Activated CD4-positive, alpha-beta T cell treated with anti-CD3 and anti-CD28 coated beads, Interleukin-2, amount 10 ng/mL, durations not matched to agents 24 days and 14 days (primary cell): ENCODE measurements around the gene PLEKHG7. TPM values are rescaled to one million over a fixed set of nuclear protein-coding genes. Genes with fewer than 3 reads are reported as not detected.
"Not testable (repeated sequence)": the region's sequence is repeated elsewhere in the genome, so short reads cannot be mapped to it uniquely, and the experiment has no call there.

Experiments used
- DNase-seq: peaks from one replicate; pipeline ENCODE4 v3.0.0; 2022
- H3K27ac Mint-ChIP-seq: one replicate; pipeline ENCODE4 v1.8.0; 2022; ENCODE audit warnings: mild to moderate bottlenecking, mixed read lengths
- H3K27me3 Mint-ChIP-seq: one replicate; pipeline ENCODE4 v1.8.0; 2022; ENCODE audit warnings: mixed read lengths
- H3K36me3 Mint-ChIP-seq: one replicate; pipeline ENCODE4 v1.8.0; 2022; ENCODE audit warnings: low read depth, mild to moderate bottlenecking, mixed read lengths
- H3K4me1 Mint-ChIP-seq: one replicate; pipeline ENCODE4 v1.8.0; 2021; ENCODE audit warnings: mixed read lengths
- H3K4me3 Mint-ChIP-seq: one replicate; pipeline ENCODE4 v1.8.0; 2022; ENCODE audit warnings: mild to moderate bottlenecking, moderate library complexity, mixed read lengths
- H3K9me3 Mint-ChIP-seq: one replicate; pipeline ENCODE4 v1.8.0; 2021; ENCODE audit warnings: mixed read lengths
- intact Hi-C: fragments of 100-400 bp; cut with micrococcal nuclease; formaldehyde crosslinking; loops from one replicate; pipeline ENCODE4 v1.15.1; 2023
- total RNA-seq: library from RNA; stranded (reverse); gene quantifications from 2 replicates; pipeline ENCODE4 v1.2.3, GENCODE V29; 2022

PLEKHG7 gene
- total RNA-seq = not detected in 2 replicates

- no peak within 1 kb of the TSS for H3K27ac Mint-ChIP-seq
- no peaks in the 10 kb centered on the region for H3K36me3 Mint-ChIP-seq
- H3K4me3 Mint-ChIP-seq = no peak within 1 kb of the TSS
- H3K27me3 Mint-ChIP-seq = no peaks in the 10 kb centered on the region
- peaks cover 4% of the 10 kb centered on the region for H3K4me1 Mint-ChIP-seq
- peaks cover 10% of the 10 kb centered on the region for H3K9me3 Mint-ChIP-seq
- intact Hi-C loops = no loop called here
- DNase-seq = no peak
Measured at GRCh38 chr12:92702754-92703679, at the start of gene PLEKHG7. TSS of gene PLEKHG7 (plus strand) at chr12:92702989. CDS start at chr12:92706632, 3,643 bp downstream.

GRCh38 chr12:92654256-92654655 is 48.5 kb upstream of the PLEKHG7 start:
- H3K4me1 Mint-ChIP-seq, H3K4me3 Mint-ChIP-seq, H3K27me3 Mint-ChIP-seq, H3K9me3 Mint-ChIP-seq, intact Hi-C loops, H3K27ac Mint-ChIP-seq, DNase-seq, H3K36me3 Mint-ChIP-seq: not testable (repeated sequence)

- intact Hi-C loops = no loop called here
Measured at GRCh38 chr12:92654929-92655328, 47.9 kb upstream of the PLEKHG7 start.

GRCh38 chr12:92656911-92657310 is 45.9 kb upstream of the PLEKHG7 start:
- intact Hi-C loops = no loop called here
- no peak overlapping the region for H3K27ac Mint-ChIP-seq
- H3K4me1 Mint-ChIP-seq = no peaks in the 10 kb centered on the region
- no peak overlapping the region for H3K4me3 Mint-ChIP-seq
- no peaks in the 10 kb centered on the region for H3K36me3 Mint-ChIP-seq
- DNase-seq = no peak
- no peaks in the 10 kb centered on the region for H3K27me3 Mint-ChIP-seq
- H3K9me3 Mint-ChIP-seq = peaks cover 3% of the 10 kb centered on the region

More at GRCh38 chr12:92654929-92655328, 47.9 kb upstream of the PLEKHG7 start:
- no peaks in the 10 kb centered on the region for H3K27me3 Mint-ChIP-seq
- no peak overlapping the region for H3K4me3 Mint-ChIP-seq
- peaks cover 3% of the 10 kb centered on the region for H3K4me1 Mint-ChIP-seq
- H3K9me3 Mint-ChIP-seq = no peaks in the 10 kb centered on the region
- H3K36me3 Mint-ChIP-seq = no peaks in the 10 kb centered on the region
- no peak for DNase-seq
- no peak overlapping the region for H3K27ac Mint-ChIP-seq

- peaks cover 5% of the 10 kb centered on the region for H3K9me3 Mint-ChIP-seq
- H3K4me1 Mint-ChIP-seq = no peaks in the 10 kb centered on the region
- no peaks in the 10 kb centered on the region for H3K36me3 Mint-ChIP-seq
- no peaks in the 10 kb centered on the region for H3K27me3 Mint-ChIP-seq
- intact Hi-C loops = no loop called here
- H3K4me3 Mint-ChIP-seq = no peak overlapping the region
- no peak overlapping the region for H3K27ac Mint-ChIP-seq
- no peak for DNase-seq
Measured at GRCh38 chr12:92657770-92658169, 45.0 kb upstream of the PLEKHG7 start.

GRCh38 chr12:92658611-92659010 is 44.2 kb upstream of the PLEKHG7 start:
- Mint-ChIP-seq H3K27me3 (no peaks in the 10 kb centered on the region), H3K4me3 (no peak overlapping the region), H3K27ac (no peak overlapping the region), H3K9me3 (peaks cover 10% of the 10 kb centered on the region), H3K36me3 (no peaks in the 10 kb centered on the region), H3K4me1 (no peaks in the 10 kb centered on the region)
- DNase-seq = no peak
- intact Hi-C loops = no loop called here

GRCh38 chr12:92661269-92661668 is 41.5 kb upstream of the PLEKHG7 start:
- Mint-ChIP-seq H3K9me3 (peaks cover 10% of the 10 kb centered on the region), H3K27ac (no peak overlapping the region), H3K4me3 (no peak overlapping the region), H3K27me3 (no peaks in the 10 kb centered on the region), H3K4me1 (no peaks in the 10 kb centered on the region), H3K36me3 (no peaks in the 10 kb centered on the region)
- intact Hi-C loops = no loop called here
- DNase-seq = no peak

GRCh38 chr12:92665496-92665895 is 37.3 kb upstream of the PLEKHG7 start:
- H3K36me3 Mint-ChIP-seq = no peaks in the 10 kb centered on the region
- no peak overlapping the region for H3K4me3 Mint-ChIP-seq
- H3K27ac Mint-ChIP-seq = no peak overlapping the region
- intact Hi-C loops = no loop called here
- H3K4me1 Mint-ChIP-seq = no peaks in the 10 kb centered on the region
- peaks cover 14% of the 10 kb centered on the region for H3K9me3 Mint-ChIP-seq
- no peak for DNase-seq
- peaks cover 2% of the 10 kb centered on the region for H3K27me3 Mint-ChIP-seq

- H3K27ac Mint-ChIP-seq = no peak overlapping the region
- H3K36me3 Mint-ChIP-seq = no peaks in the 10 kb centered on the region
- peaks cover 3% of the 10 kb centered on the region for H3K9me3 Mint-ChIP-seq
- peaks cover 2% of the 10 kb centered on the region for H3K27me3 Mint-ChIP-seq
- DNase-seq = no peak
- intact Hi-C loops = no loop called here
- no peaks in the 10 kb centered on the region for H3K4me1 Mint-ChIP-seq
- no peak overlapping the region for H3K4me3 Mint-ChIP-seq
Measured at GRCh38 chr12:92668739-92669138, 34.0 kb upstream of the PLEKHG7 start.

- H3K4me3 Mint-ChIP-seq, H3K4me1 Mint-ChIP-seq, H3K27me3 Mint-ChIP-seq, intact Hi-C loops, H3K27ac Mint-ChIP-seq, H3K36me3 Mint-ChIP-seq, H3K9me3 Mint-ChIP-seq, DNase-seq: not testable (repeated sequence)
Measured at GRCh38 chr12:92671524-92671923, 31.3 kb upstream of the PLEKHG7 start.

- Mint-ChIP-seq H3K4me3 (no peak overlapping the region), H3K4me1 (no peaks in the 10 kb centered on the region), H3K36me3 (no peaks in the 10 kb centered on the region), H3K27ac (no peak overlapping the region), H3K9me3 (peaks cover 6% of the 10 kb centered on the region), H3K27me3 (no peaks in the 10 kb centered on the region)
- intact Hi-C loops = no loop called here
- no peak for DNase-seq
Measured at GRCh38 chr12:92673756-92674155, 29.0 kb upstream of the PLEKHG7 start.

GRCh38 chr12:92674500-92674899 is 28.3 kb upstream of the PLEKHG7 start:
- intact Hi-C loops = no loop called here
- H3K4me3 Mint-ChIP-seq = no peak overlapping the region
- H3K27me3 Mint-ChIP-seq = no peaks in the 10 kb centered on the region
- H3K9me3 Mint-ChIP-seq = peaks cover 6% of the 10 kb centered on the region
- H3K36me3 Mint-ChIP-seq = no peaks in the 10 kb centered on the region
- H3K4me1 Mint-ChIP-seq = no peaks in the 10 kb centered on the region
- DNase-seq = no peak
- no peak overlapping the region for H3K27ac Mint-ChIP-seq

- no peak for DNase-seq
- Mint-ChIP-seq H3K4me3 (no peak overlapping the region), H3K27ac (no peak overlapping the region), H3K36me3 (no peaks in the 10 kb centered on the region), H3K27me3 (no peaks in the 10 kb centered on the region), H3K4me1 (no peaks in the 10 kb centered on the region), H3K9me3 (peaks cover 4% of the 10 kb centered on the region)
- intact Hi-C loops = no loop called here
Measured at GRCh38 chr12:92675092-92675865, 27.5 kb upstream of the PLEKHG7 start.

GRCh38 chr12:92676710-92677109 is 26.1 kb upstream of the PLEKHG7 start:
- Mint-ChIP-seq H3K27me3 (no peaks in the 10 kb centered on the region), H3K4me3 (no peak overlapping the region), H3K27ac (no peak overlapping the region), H3K36me3 (no peaks in the 10 kb centered on the region), H3K4me1 (no peaks in the 10 kb centered on the region), H3K9me3 (peaks cover 3% of the 10 kb centered on the region)
- intact Hi-C loops = no loop called here
- DNase-seq = no peak
